Coronary artery (tissue), 2 donors: Measurements from ENCODE around the gene SESN3.
"Not testable (repeated sequence)": the region's sequence is repeated elsewhere in the genome, so short reads cannot be mapped to it uniquely, and the experiment has no call there.

Experiments used
- DNase-seq: peaks from one replicate; pipeline ENCODE4 v3.0.0-alpha.2; 2017; ENCODE audit warnings: low spot score
- H3K27ac ChIP-seq, 2 donors: fragments of 200-600 bp; sonication (generic); one replicate each; pipeline ENCODE4 v1.5.1; 2016 to 2019
- H3K4me3 ChIP-seq: fragments of 200-600 bp; sonication (generic); 2 replicates; pipeline ENCODE4 v1.5.1; 2016; ENCODE audit warnings: mild to moderate bottlenecking, moderate library complexity
- CTCF ChIP-seq: fragments of 200-600 bp; sonication (generic); IDR thresholded peaks from one replicate; pipeline ENCODE4 v1.5.1; 2019; ENCODE audit warnings: antibody characterized with exemption

SESN3 gene

GRCh38 chr11:95218149-95218548 is 12.9 kb downstream of the SESN3 start:
- DNase-seq, result no peak
- TF ChIP-seq CTCF, result no peak
- no peak overlapping the region for H3K27ac ChIP-seq
- H3K4me3 ChIP-seq, result no peak overlapping the region

GRCh38 chr11:95212609-95213008 is 18.4 kb downstream of the SESN3 start:
- Histone ChIP-seq H3K27ac (no peak overlapping the region), H3K4me3 (no peak overlapping the region)
- TF ChIP-seq CTCF, result no peak
- DNase-seq, result no peak

GRCh38 chr11:95209535-95209934 is 21.5 kb downstream of the SESN3 start:
- DNase-seq, H3K4me3 ChIP-seq: not testable (repeated sequence)

GRCh38 chr11:95200781-95201457 is 30.1 kb downstream of the SESN3 start:
- no peak for TF ChIP-seq CTCF

More at GRCh38 chr11:95209535-95209934, 21.5 kb downstream of the SESN3 start:
- not testable (repeated sequence) for H3K27ac ChIP-seq

GRCh38 chr11:95195831-95196230 is 35.2 kb downstream of the SESN3 start:
- DNase-seq, result no peak
- no peak overlapping the region for H3K4me3 ChIP-seq
- H3K27ac ChIP-seq, result no peak overlapping the region
- no peak for TF ChIP-seq CTCF

More at GRCh38 chr11:95200781-95201457, 30.1 kb downstream of the SESN3 start:
- Histone ChIP-seq H3K4me3 (no peak overlapping the region), H3K27ac (no peak overlapping the region)
- no peak for DNase-seq

GRCh38 chr11:95193541-95193940 is 37.5 kb downstream of the SESN3 start:
- DNase-seq, result no peak
- H3K4me3 ChIP-seq, result no peak overlapping the region
- no peak overlapping the region for H3K27ac ChIP-seq
- TF ChIP-seq CTCF, result no peak

GRCh38 chr11:95192717-95193116 is 38.3 kb downstream of the SESN3 start:
- TF ChIP-seq CTCF, result no peak
- no peak for DNase-seq
- H3K27ac ChIP-seq, result no peak overlapping the region
- H3K4me3 ChIP-seq, result no peak overlapping the region
